ENCODE results near the gene NMRK2. TPM values are rescaled to one million over a fixed set of nuclear protein-coding genes. Genes with fewer than 3 reads are reported as not detected.

NMRK2 gene
- total RNA-seq, 1 donor from 2014 or later = not detected

- peak overlapping the region; percentile 92 for H3K27ac ChIP-seq
- H3K4me3 ChIP-seq = peak overlapping the region in 1 of 2 donors; percentile 100
- H3K9me3 ChIP-seq = no peaks in the 10 kb centered on the region
- TF ChIP-seq POLR2A (IDR thresholded peaks at IDR 0.05) (no peak), POLR2AphosphoS5 (IDR thresholded peaks at IDR 0.05; ENCODE audit: insufficient read depth in 1 of 2, low read depth in 1 of 2) (no peak)
- TF ChIP-seq, protein P1, sequence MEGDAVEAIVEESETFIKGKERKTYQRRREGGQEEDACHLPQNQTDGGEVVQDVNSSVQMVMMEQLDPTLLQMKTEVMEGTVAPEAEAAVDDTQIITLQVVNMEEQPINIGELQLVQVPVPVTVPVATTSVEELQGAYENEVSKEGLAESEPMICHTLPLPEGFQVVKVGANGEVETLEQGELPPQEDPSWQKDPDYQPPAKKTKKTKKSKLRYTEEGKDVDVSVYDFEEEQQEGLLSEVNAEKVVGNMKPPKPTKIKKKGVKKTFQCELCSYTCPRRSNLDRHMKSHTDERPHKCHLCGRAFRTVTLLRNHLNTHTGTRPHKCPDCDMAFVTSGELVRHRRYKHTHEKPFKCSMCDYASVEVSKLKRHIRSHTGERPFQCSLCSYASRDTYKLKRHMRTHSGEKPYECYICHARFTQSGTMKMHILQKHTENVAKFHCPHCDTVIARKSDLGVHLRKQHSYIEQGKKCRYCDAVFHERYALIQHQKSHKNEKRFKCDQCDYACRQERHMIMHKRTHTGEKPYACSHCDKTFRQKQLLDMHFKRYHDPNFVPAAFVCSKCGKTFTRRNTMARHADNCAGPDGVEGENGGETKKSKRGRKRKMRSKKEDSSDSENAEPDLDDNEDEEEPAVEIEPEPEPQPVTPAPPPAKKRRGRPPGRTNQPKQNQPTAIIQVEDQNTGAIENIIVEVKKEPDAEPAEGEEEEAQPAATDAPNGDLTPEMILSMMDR (IDR thresholded peaks at IDR 0.05) = no peak
- DNase-seq (ENCODE audit: extremely low spot score in 2 of 2) = no peak
- intact Hi-C loops (cut with DNase I) = loop anchor here (10.0 kb wide), 1 partner anchor 222 kb away; no protein-coding TSS in a partner anchor
- peaks cover 44% of the 10 kb centered on the region for H3K4me1 ChIP-seq
- no peaks in the 10 kb centered on the region for H3K27me3 ChIP-seq
- H3K36me3 ChIP-seq = peaks cover 3 to 65% of the 10 kb centered on the region in 2 donors
Measured at GRCh38 chr19:3982701-3983541, 50.1 kb downstream of the NMRK2 start.

DNA sequence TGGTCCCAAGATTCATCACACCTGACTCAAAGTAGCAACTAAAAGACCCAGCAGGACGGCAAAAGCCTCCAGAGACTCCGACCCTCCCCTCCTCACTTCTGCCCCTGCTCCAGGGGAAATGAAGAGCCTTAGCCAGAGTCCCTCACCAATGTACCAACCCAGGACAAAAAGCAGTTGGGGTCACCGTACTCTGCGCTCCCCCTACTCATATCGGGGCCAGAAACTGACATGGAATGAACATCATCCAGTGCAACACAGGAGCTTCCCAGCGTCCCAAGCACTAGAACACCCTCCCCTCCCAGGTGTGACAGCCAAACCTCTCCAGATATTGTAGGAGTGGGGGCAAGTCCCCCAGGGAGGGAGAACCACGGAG, 50.7 kb downstream of the NMRK2 start:
- intact Hi-C loops (cut with DNase I) = loop anchor here (10.0 kb wide), 1 partner anchor 221 kb away; no protein-coding TSS in a partner anchor
- Histone ChIP-seq H3K27ac (peak overlapping the region; percentile 92), H3K27me3 (no peaks in the 10 kb centered on the region), H3K36me3 (peaks cover 3 to 59% of the 10 kb centered on the region in 2 donors), H3K4me1 (peaks cover 49% of the 10 kb centered on the region), H3K4me3 (peak overlapping the region; percentile 79 to 100), H3K9me3 (no peaks in the 10 kb centered on the region)
- TF ChIP-seq, protein P1 (IDR thresholded peaks at IDR 0.05) = no peak
- TF ChIP-seq POLR2A (IDR thresholded peaks at IDR 0.05) (no peak), POLR2AphosphoS5 (IDR thresholded peaks at IDR 0.05; ENCODE audit: insufficient read depth in 1 of 2, low read depth in 1 of 2) (no peak)
- DNase-seq (ENCODE audit: extremely low spot score in 2 of 2) = no peak

DNA sequence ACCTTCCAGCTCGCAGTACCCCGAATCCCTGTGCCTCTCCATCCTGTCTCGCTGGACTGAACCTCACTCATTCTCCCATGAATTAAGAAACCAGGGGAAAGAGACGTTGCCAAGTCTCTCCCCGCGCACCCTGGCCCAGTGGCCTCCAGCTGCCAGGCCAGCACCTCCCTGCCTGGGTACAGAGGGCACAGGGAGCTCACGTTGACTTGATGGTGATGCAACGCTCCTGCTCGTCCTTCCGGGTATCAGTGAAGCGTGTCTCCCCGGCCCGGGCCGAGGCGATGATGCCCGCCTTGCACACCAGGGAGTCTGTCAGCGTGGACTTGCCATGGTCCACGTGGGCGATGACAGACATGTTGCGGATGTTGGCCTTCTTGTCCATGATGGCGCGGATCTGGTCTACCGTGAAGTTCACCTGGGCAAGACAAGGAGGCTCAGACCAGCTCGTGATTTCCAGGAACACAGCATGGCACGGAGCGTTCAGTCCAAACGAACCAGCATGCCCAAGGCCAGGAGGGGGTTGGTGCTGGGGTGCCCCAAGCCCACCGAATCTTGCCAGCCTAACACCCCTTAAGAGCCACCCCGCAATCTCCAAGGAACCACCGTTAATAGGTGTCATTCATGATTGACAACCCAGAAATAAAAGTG, 51.2 kb downstream of the NMRK2 start:
- TF ChIP-seq POLR2A (IDR thresholded peaks at IDR 0.05) (no peak), POLR2AphosphoS5 (IDR thresholded peaks at IDR 0.05; ENCODE audit: insufficient read depth in 1 of 2, low read depth in 1 of 2) (peak in 1 of 2 donors; percentile 58)
- TF ChIP-seq, protein P1 (IDR thresholded peaks at IDR 0.05) = no peak
- peaks cover 3 to 54% of the 10 kb centered on the region in 2 donors for H3K36me3 ChIP-seq
- H3K27ac ChIP-seq = peak overlapping the region; percentile 92
- H3K27me3 ChIP-seq = no peaks in the 10 kb centered on the region
- H3K9me3 ChIP-seq = no peaks in the 10 kb centered on the region
- DNase-seq (ENCODE audit: extremely low spot score in 2 of 2) = peak in 1 of 2 donors; percentile 88
- H3K4me3 ChIP-seq = peak overlapping the region; percentile 79 to 100
- H3K4me1 ChIP-seq = peaks cover 49% of the 10 kb centered on the region
- intact Hi-C loops (cut with DNase I) = loop anchor here (10.0 kb wide), 1 partner anchor 221 kb away; no protein-coding TSS in a partner anchor

DNA sequence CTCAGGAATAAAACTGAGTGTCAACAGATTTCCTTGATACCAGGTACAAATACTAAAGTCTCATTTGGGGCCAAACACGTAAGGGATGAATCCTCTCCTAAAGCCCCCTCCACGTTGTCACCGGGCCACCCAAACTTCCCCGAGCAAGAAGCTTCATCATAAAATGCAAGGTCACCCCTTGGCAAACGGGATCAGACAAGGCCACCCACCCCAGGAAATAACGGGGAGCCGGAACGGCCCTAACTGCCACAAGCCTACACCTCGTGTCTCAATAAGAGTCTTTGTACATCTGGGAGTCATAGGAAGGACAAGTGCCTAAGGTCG, 51.7 kb downstream of the NMRK2 start:
- H3K36me3 ChIP-seq = peaks cover 3 to 49% of the 10 kb centered on the region in 2 donors
- no peaks in the 10 kb centered on the region for H3K9me3 ChIP-seq
- intact Hi-C loops (cut with DNase I) = loop anchor here (10.0 kb wide), 1 partner anchor 220 kb away; no protein-coding TSS in a partner anchor
- peak overlapping the region; percentile 92 for H3K27ac ChIP-seq
- TF ChIP-seq POLR2A (IDR thresholded peaks at IDR 0.05) (no peak), POLR2AphosphoS5 (IDR thresholded peaks at IDR 0.05; ENCODE audit: insufficient read depth in 1 of 2, low read depth in 1 of 2) (no peak)
- TF ChIP-seq, protein P1 (IDR thresholded peaks at IDR 0.05) = no peak
- no peak for DNase-seq (ENCODE audit: extremely low spot score in 2 of 2)
- peaks cover 49% of the 10 kb centered on the region for H3K4me1 ChIP-seq
- peak overlapping the region; percentile 79 to 100 for H3K4me3 ChIP-seq
- no peaks in the 10 kb centered on the region for H3K27me3 ChIP-seq
